ENCODE results near the gene PHEX. TPM values are rescaled to one million over a fixed set of nuclear protein-coding genes. Genes with fewer than 3 reads are reported as not detected.

The PHEX gene
- total RNA-seq, 4 donors from 2014 or later, result 1.5 to 4.3 (median 2.3) TPM

- DNase-seq, result no peak
- no peak for TF ChIP-seq POLR2A (IDR thresholded peaks at IDR 0.05)
- TF ChIP-seq CTCF (IDR thresholded peaks at IDR 0.05), result no peak
- Histone ChIP-seq H3K27me3 (no peaks in the 10 kb centered on the region), H3K36me3 (no peaks in the 10 kb centered on the region), H3K9me3 (no peaks in the 10 kb centered on the region), H3K27ac (no peak overlapping the region), H3K4me1 (no peaks in the 10 kb centered on the region), H3K4me3 (no peak overlapping the region)
- intact Hi-C loops (cut with DNase I; ENCODE audit: low total_unique reads), result no loop called here
These were observed 15.3 kb downstream of the PHEX start for GRCh38 chrX:22047468-22047867.

GRCh38 chrX:22053481-22053880 lies 21.4 kb downstream of the PHEX start:
- no peak overlapping the region for H3K27ac ChIP-seq
- H3K27me3 ChIP-seq, result no peaks in the 10 kb centered on the region
- no peaks in the 10 kb centered on the region for H3K4me1 ChIP-seq
- no peak for DNase-seq
- no peaks in the 10 kb centered on the region for H3K36me3 ChIP-seq
- intact Hi-C loops (cut with DNase I; ENCODE audit: low total_unique reads), result no loop called here
- H3K4me3 ChIP-seq, result no peak overlapping the region
- H3K9me3 ChIP-seq, result no peaks in the 10 kb centered on the region
- TF ChIP-seq CTCF (IDR thresholded peaks at IDR 0.05) (no peak), POLR2A (IDR thresholded peaks at IDR 0.05) (no peak)

- intact Hi-C loops (cut with DNase I; ENCODE audit: low total_unique reads), result no loop called here
- Histone ChIP-seq H3K27me3 (no peaks in the 10 kb centered on the region), H3K36me3 (no peaks in the 10 kb centered on the region), H3K27ac (no peak overlapping the region), H3K4me3 (no peak overlapping the region), H3K4me1 (no peaks in the 10 kb centered on the region), H3K9me3 (no peaks in the 10 kb centered on the region)
- no peak for DNase-seq
- no peak for TF ChIP-seq POLR2A (IDR thresholded peaks at IDR 0.05)
- TF ChIP-seq CTCF (IDR thresholded peaks at IDR 0.05), result no peak
These were observed 24.1 kb downstream of the PHEX start for GRCh38 chrX:22056235-22056634.

- no peak overlapping the region for H3K27ac ChIP-seq
- H3K27me3 ChIP-seq, result no peaks in the 10 kb centered on the region
- H3K4me1 ChIP-seq, result no peaks in the 10 kb centered on the region
- intact Hi-C loops (cut with DNase I; ENCODE audit: low total_unique reads), result no loop called here
- no peak for DNase-seq
- no peak for TF ChIP-seq POLR2A (IDR thresholded peaks at IDR 0.05)
- no peak for TF ChIP-seq CTCF (IDR thresholded peaks at IDR 0.05)
- H3K9me3 ChIP-seq, result no peaks in the 10 kb centered on the region
- H3K4me3 ChIP-seq, result no peak overlapping the region
- no peaks in the 10 kb centered on the region for H3K36me3 ChIP-seq
These were observed 25.5 kb downstream of the PHEX start for GRCh38 chrX:22057667-22058066.

- Histone ChIP-seq H3K4me1 (no peaks in the 10 kb centered on the region), H3K27me3 (no peaks in the 10 kb centered on the region), H3K9me3 (no peaks in the 10 kb centered on the region), H3K36me3 (no peaks in the 10 kb centered on the region), H3K27ac (no peak overlapping the region), H3K4me3 (no peak overlapping the region)
- no peak for DNase-seq
- no peak for TF ChIP-seq CTCF (IDR thresholded peaks at IDR 0.05)
- no peak for TF ChIP-seq POLR2A (IDR thresholded peaks at IDR 0.05)
- intact Hi-C loops (cut with DNase I; ENCODE audit: low total_unique reads), result no loop called here
These were observed 27.6 kb downstream of the PHEX start for GRCh38 chrX:22059775-22060174.
